ENCODE measurements around the gene CCK. TPM values are rescaled to one million over a fixed set of nuclear protein-coding genes. Genes with fewer than 3 reads are reported as not detected.

CCK gene
- total RNA-seq, 2 donors from 2014 or later, result not detected

- ATAC-seq, result no peak
- H3K36me3 Mint-ChIP-seq, result no peaks in the 10 kb centered on the region
- no peak for DNase-seq (ENCODE audit: low spot score in 2 of 2)
- H3K27ac Mint-ChIP-seq, result no peak overlapping the region
- H3K9me3 Mint-ChIP-seq, result no peaks in the 10 kb centered on the region
Observed at GRCh38 chr3:42246091-42246490, 19.9 kb downstream of the CCK start.

DNA sequence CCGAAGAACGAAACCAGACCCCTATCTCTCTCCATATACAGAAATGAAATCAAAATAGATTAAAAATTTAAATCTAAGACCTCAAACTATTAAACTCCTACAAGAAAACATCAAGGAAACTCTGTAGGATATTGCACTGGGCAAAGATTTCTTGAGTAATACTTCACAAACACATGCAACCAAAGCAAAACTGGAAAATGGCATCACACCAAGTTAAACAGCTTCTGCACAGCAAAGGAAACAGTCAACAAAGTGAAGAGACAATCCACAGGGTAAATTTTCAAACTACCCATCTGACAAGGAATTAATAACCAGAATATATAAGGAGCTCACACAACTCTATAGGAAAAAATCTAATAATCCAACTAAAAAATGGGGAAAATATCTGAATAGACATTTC, 29.4 kb downstream of the CCK start:
- Mint-ChIP-seq H3K9me3 (peaks cover 9 to 11% of the 10 kb centered on the region in 2 donors), H3K27ac (no peak overlapping the region), H3K36me3 (peaks cover 6 to 21% of the 10 kb centered on the region in 2 donors)
- ATAC-seq (no peak), DNase-seq (ENCODE audit: low spot score in 2 of 2) (no peak)

GRCh38 chr3:42235532-42235931, 30.5 kb downstream of the CCK start:
- peaks cover 6 to 21% of the 10 kb centered on the region in 2 donors for H3K36me3 Mint-ChIP-seq
- H3K9me3 Mint-ChIP-seq, result peaks cover 9 to 11% of the 10 kb centered on the region in 2 donors
- DNase-seq (ENCODE audit: low spot score in 2 of 2) (no peak), ATAC-seq (no peak)
- no peak overlapping the region for H3K27ac Mint-ChIP-seq

DNA sequence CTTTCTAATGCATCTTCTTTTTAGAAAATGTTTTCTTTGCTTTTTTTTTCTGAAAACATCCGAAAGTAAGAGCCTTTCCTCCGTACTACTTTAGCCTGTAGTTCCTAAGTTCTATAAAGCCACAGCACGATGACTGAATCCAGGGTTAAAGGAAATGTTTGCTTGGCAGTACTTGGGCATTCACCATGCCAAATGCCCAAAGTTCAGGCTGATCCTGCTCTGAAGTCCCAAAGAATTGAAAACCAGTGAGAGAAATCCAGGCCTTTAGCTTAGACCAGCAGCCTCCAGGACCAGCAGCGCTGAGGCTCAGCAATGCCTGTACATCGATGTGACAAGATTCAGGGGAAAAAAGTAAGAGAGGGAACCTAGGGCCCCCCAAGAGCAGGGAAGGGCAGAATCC, 35.1 kb downstream of the CCK start:
- no peak overlapping the region for H3K27ac Mint-ChIP-seq

GRCh38 chr3:42229942-42230688, 35.9 kb downstream of the CCK start:
- Mint-ChIP-seq H3K9me3 (no peaks in the 10 kb centered on the region), H3K27ac (peak overlapping the region in 1 of 2 donors; percentile 84), H3K36me3 (peaks cover 0 to 2% of the 10 kb centered on the region in 2 donors)
- DNase-seq (ENCODE audit: low spot score in 2 of 2) (no peak), ATAC-seq (no peak)

More for the DNA sequence above, 35.1 kb downstream of the CCK start:
- no peak for DNase-seq (ENCODE audit: low spot score in 2 of 2)
- no peak for ATAC-seq
- H3K36me3 Mint-ChIP-seq, result peaks cover 0 to 6% of the 10 kb centered on the region in 2 donors
- no peaks in the 10 kb centered on the region for H3K9me3 Mint-ChIP-seq

- Mint-ChIP-seq H3K9me3 (no peaks in the 10 kb centered on the region), H3K27ac (no peak overlapping the region), H3K36me3 (peaks cover 0 to 1% of the 10 kb centered on the region in 2 donors)
- no peak for ATAC-seq
- DNase-seq (ENCODE audit: low spot score in 2 of 2), result no peak
Observed at GRCh38 chr3:42229266-42229941, 36.6 kb downstream of the CCK start.

DNA sequence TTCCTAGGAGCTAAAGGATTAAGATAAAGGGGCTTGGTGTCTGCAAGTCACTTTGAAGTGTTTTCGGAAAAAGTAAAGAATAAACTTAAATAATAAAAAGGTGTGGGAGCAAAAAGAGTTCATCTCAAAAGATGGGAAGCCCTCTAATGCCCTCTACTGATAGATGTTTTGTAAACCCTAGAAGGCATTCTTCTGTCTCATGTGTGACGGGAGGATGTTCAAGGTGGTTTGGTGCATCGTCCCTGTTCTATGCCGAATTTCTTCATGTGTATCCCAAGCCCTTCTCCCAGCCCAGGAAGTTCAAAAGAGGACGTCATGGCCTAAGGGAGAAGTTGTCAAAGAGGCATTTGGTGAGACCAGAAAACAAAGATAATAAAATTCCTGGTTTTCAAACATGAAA, 37.2 kb downstream of the CCK start:
- Mint-ChIP-seq H3K9me3 (no peaks in the 10 kb centered on the region), H3K36me3 (peaks cover 3 to 7% of the 10 kb centered on the region in 2 donors), H3K27ac (peak overlapping the region in 1 of 2 donors; percentile 44)
- ATAC-seq, result no peak
- DNase-seq (ENCODE audit: low spot score in 2 of 2), result no peak

DNA sequence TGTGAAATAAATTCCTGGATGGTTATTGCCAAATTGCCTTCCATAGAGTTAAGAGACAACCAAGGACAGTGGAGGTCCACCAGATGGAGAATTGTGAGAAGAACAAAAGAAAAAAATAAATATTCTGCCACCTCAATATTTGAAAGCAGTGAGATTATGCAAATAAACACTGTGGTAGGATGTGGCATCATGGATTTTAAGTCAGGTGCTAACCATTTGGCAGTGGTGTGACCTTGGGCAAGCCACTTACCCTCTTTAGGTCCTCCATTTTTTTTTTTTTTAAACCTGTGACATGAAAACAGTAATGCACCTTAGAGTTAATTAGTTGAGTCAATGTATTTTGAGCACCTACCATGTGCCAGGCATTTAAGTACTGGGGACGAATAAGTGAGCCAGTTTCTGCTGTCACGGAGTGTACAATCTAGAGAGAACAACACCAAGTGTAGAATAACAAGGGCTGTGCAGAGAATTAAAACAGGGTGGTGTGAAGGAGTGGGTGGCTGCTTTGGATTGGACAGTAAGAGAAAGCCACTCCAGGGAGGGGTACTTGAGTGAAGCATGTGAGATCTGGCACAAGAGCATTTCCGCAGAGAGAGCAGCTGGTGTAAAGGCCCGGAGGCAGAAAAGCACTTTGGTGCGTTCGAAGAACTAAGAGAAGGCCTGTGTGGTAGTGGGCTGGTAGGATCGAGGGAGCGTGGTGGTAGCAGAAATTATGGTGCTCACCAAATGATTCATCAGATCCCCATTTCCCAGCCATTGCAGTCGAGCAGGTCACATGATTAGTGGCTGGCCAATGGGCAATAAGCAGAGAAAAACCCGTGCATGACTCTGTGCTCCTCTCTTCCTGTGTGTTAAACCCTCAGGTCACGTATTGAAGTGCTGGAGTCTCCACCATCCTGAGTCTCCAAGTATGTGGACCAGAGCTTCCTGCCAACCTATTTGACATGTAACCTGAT, 39.2 kb downstream of the CCK start:
- ATAC-seq (no peak), DNase-seq (ENCODE audit: low spot score in 2 of 2) (no peak)
- Mint-ChIP-seq H3K27ac (peak overlapping the region in 1 of 2 donors; percentile 9), H3K36me3 (peaks cover 5 to 13% of the 10 kb centered on the region in 2 donors), H3K9me3 (no peaks in the 10 kb centered on the region)

DNA sequence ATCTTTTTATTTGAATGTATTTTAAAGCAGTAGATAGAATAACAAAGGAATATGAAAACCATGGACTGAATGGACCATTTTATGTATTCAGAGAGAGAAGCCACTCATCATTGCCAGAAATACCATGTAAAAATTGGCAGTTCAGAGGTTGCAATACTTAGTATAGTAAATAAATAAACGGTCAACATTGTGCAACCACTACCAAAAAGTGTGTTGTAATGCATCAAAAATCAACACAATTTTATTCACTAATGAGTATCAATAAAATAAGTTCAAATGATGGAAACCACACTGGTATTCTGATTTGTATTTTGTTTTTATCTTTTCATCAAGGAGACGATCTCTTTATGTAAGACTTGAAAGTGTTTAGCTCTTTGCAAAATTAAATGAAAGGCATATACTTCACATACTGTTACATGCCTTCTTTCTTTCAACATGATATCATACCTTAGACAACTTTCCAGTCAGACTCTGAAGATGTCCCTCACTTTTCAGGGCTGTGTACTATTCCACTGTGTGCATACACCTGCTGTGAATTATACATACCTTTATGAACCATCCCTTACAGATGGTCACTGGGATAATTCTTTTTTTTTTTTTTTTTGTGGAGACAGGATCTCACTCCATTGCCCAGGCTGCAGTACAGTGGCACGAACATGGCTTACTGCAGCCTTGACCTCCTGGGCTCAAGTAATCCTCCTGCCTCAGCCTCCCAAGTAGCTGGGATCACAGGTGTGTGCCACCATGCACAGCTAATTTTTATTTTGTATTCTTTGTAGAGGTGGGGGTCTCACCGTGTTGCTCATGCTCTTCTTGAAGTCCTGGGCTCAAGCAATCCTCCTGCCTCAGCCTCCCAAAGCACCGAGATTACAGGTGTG, 40.3 kb downstream of the CCK start:
- ATAC-seq (no peak), DNase-seq (ENCODE audit: low spot score in 2 of 2) (no peak)
- Mint-ChIP-seq H3K36me3 (peaks cover 5 to 13% of the 10 kb centered on the region in 2 donors), H3K27ac (no peak overlapping the region), H3K9me3 (no peaks in the 10 kb centered on the region)

- ATAC-seq, result no peak
- no peaks in the 10 kb centered on the region for H3K9me3 Mint-ChIP-seq
- H3K27ac Mint-ChIP-seq, result no peak overlapping the region
Observed at GRCh38 chr3:42224658-42225421, 41.1 kb downstream of the CCK start.

DNA sequence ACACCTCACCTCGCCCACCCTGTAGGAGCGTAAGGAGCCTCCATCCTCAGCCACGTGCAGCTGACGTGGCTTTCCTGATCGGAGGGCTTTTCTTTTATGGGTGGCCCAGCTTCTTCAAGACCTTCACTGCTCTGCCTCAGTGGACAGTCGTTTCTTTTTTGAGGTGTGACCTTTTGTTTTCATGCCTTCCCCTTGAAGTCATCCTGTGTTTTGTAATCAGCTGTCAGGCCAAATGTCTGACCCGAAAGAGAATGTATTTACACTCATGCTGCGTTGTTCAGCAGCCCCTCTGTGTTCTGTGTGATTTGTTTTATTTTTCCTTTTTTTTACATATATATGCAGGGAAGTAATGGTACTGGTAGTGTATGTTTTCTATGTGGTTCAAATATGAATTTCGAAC, 41.8 kb downstream of the CCK start:
- Mint-ChIP-seq H3K36me3 (peaks cover 5 to 13% of the 10 kb centered on the region in 2 donors), H3K27ac (no peak overlapping the region), H3K9me3 (no peaks in the 10 kb centered on the region)
- ATAC-seq (no peak), DNase-seq (ENCODE audit: low spot score in 2 of 2) (no peak)

More at GRCh38 chr3:42224658-42225421, 41.1 kb downstream of the CCK start:
- DNase-seq (ENCODE audit: low spot score in 2 of 2), result no peak
- H3K36me3 Mint-ChIP-seq, result peaks cover 5 to 13% of the 10 kb centered on the region in 2 donors

GRCh38 chr3:42222942-42223693, 42.9 kb downstream of the CCK start:
- DNase-seq (ENCODE audit: low spot score in 2 of 2) (no peak), ATAC-seq (no peak)
- Mint-ChIP-seq H3K36me3 (peaks cover 6 to 13% of the 10 kb centered on the region in 2 donors), H3K9me3 (no peaks in the 10 kb centered on the region), H3K27ac (no peak overlapping the region)

DNA sequence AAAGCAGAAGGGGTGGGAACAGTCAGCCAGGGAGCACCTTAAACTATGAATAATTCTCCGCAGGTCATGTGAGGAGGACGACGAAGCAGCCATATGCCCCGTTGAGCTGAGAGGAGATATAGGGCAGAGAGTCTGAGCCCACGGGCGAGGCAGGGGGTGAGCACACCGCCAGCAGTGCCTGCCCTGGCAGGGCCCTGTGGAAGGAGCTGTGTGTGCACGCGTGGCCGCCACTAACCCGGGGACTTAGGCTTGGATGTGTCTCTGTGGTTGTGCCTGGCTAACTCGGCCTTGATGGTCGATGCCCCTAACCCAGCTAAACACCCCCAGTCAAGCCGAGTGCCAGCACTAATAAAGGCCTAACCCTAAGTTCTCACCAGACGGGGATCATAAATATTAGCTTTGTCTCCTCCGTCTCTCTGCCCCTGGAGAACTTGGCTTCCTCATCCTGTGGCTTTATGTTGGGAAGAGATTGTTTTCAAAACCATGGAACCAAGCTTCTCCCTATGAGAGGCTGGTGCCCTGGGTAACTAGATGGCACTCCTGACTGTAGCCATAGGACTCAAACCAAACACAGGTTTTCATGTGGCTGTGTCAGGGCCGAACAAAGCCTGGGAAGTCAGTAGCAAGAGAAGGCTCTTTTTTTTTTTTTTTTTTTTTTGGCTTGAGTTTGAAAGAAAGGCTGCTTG, 45.4 kb downstream of the CCK start:
- Mint-ChIP-seq H3K9me3 (no peaks in the 10 kb centered on the region), H3K27ac (no peak overlapping the region), H3K36me3 (peaks cover 13 to 18% of the 10 kb centered on the region in 2 donors)
- DNase-seq (ENCODE audit: low spot score in 2 of 2) (no peak), ATAC-seq (no peak)

DNA sequence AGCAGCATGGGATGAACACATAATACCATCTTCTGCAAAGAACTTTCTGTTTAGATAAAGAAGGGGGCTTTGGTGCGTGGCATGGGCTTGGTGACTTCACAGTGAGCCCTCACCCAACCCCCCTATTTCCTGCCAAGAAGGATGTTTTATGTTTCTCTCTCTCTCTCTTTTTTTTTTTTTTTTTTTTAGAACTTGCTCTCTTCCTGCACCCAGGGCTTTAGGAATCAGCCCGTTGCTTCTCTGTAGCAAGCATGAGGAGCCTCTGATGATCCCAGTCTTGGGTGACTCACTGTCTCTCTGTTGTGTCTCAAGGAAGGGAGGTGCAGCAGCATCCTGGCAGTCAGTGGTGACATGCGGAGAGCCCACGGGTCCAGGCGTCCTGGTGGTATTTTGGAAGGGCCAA, 49.1 kb downstream of the CCK start:
- no peak for DNase-seq (ENCODE audit: low spot score in 2 of 2)
- Mint-ChIP-seq H3K27ac (peak overlapping the region; percentile 19 to 93), H3K36me3 (peaks cover under 1 to 14% of the 10 kb centered on the region in 2 donors), H3K9me3 (no peaks in the 10 kb centered on the region)
- peak; percentile 32 to 34 for ATAC-seq
